SK-N-SH treated with all-trans-retinoic acid at 6 μM for 48 hours (cell line): ENCODE data around the gene IMMP2L.

Source experiments
- ESRRG ChIP-seq: fragments of 250-450 bp; sonication (Bioruptor Pico); IDR thresholded peaks from 2 replicates; pipeline ENCODE4 v1.6.1; 2021; ENCODE audit warnings: mild to moderate bottlenecking
- OSR1 ChIP-seq: fragments of 250-450 bp; sonication (Bioruptor Pico); IDR thresholded peaks from 2 replicates; pipeline ENCODE4 v1.8.0; 2022; ENCODE audit warnings: moderate library complexity, mild to moderate bottlenecking, inconsistent platforms
- PPARA ChIP-seq: fragments of 250-450 bp; sonication (Bioruptor Pico); IDR thresholded peaks from 2 replicates; pipeline ENCODE4 v1.5.0; 2020; ENCODE audit warnings: mild to moderate bottlenecking, borderline replicate concordance
- RARB ChIP-seq: fragments of 250-450 bp; sonication (Bioruptor Pico); IDR thresholded peaks from 2 replicates; pipeline ENCODE4 v1.8.0; 2021; ENCODE audit warnings: mild to moderate bottlenecking, moderate library complexity
- ZC3H10 ChIP-seq: fragments of 250-450 bp; sonication (Bioruptor Pico); IDR thresholded peaks from 2 replicates; pipeline ENCODE4 v1.5.1; 2021; ENCODE audit warnings: mild to moderate bottlenecking, moderate library complexity
- TF ChIP-seq, protein P1 (sequence below): fragments of 250-450 bp; sonication (Bioruptor Pico); IDR thresholded peaks from 2 replicates; pipeline ENCODE4 v1.8.0; 2020; ENCODE audit warnings: mild to moderate bottlenecking, moderate library complexity, borderline replicate concordance
- TF ChIP-seq, protein P2 (sequence below): fragments of 250-450 bp; sonication (Bioruptor Pico); IDR thresholded peaks from 2 replicates; pipeline ENCODE4 v1.5.0; 2020; ENCODE audit warnings: mild to moderate bottlenecking, moderate library complexity
- TF ChIP-seq, protein P3 (sequence below): fragments of 250-450 bp; sonication (Bioruptor Pico); IDR thresholded peaks from 2 replicates; pipeline ENCODE4 v1.5.1; 2020; ENCODE audit warnings: low read depth, mild to moderate bottlenecking, moderate library complexity

DNA sequence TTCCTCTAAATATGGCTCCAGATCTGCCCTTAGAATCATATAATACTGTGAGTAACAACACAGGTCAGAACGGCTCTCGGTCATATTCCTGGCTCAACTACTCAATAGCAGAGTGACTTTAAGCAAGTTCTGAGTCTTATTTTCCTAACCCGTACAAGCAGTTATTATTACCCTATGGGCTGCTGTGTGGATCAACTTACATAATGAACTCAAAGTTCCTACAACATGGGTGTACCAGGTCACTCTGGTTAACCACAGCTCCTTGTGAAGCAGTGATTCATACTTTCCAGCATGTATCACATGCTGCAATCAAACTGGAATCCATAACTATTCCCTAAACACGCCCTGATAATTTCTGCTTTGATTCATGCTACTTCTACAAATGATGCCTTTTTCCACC is 364.0 kb downstream of the IMMP2L start:
- TF ChIP-seq PPARA (CRISPR knock-in tag), result no peak
- no peak for TF ChIP-seq ZC3H10
- no peak for TF ChIP-seq ESRRG (CRISPR knock-in tag)
- TF ChIP-seq RARB (CRISPR knock-in tag), result 0 out of 2 replicates have a peak, but pooled peaks have one; percentile 76
- TF ChIP-seq, protein P1, sequence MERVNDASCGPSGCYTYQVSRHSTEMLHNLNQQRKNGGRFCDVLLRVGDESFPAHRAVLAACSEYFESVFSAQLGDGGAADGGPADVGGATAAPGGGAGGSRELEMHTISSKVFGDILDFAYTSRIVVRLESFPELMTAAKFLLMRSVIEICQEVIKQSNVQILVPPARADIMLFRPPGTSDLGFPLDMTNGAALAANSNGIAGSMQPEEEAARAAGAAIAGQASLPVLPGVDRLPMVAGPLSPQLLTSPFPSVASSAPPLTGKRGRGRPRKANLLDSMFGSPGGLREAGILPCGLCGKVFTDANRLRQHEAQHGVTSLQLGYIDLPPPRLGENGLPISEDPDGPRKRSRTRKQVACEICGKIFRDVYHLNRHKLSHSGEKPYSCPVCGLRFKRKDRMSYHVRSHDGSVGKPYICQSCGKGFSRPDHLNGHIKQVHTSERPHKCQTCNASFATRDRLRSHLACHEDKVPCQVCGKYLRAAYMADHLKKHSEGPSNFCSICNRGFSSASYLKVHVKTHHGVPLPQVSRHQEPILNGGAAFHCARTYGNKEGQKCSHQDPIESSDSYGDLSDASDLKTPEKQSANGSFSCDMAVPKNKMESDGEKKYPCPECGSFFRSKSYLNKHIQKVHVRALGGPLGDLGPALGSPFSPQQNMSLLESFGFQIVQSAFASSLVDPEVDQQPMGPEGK (CRISPR knock-in tag), result no peak
- no peak for TF ChIP-seq OSR1 (CRISPR knock-in tag)
- TF ChIP-seq, protein P2, sequence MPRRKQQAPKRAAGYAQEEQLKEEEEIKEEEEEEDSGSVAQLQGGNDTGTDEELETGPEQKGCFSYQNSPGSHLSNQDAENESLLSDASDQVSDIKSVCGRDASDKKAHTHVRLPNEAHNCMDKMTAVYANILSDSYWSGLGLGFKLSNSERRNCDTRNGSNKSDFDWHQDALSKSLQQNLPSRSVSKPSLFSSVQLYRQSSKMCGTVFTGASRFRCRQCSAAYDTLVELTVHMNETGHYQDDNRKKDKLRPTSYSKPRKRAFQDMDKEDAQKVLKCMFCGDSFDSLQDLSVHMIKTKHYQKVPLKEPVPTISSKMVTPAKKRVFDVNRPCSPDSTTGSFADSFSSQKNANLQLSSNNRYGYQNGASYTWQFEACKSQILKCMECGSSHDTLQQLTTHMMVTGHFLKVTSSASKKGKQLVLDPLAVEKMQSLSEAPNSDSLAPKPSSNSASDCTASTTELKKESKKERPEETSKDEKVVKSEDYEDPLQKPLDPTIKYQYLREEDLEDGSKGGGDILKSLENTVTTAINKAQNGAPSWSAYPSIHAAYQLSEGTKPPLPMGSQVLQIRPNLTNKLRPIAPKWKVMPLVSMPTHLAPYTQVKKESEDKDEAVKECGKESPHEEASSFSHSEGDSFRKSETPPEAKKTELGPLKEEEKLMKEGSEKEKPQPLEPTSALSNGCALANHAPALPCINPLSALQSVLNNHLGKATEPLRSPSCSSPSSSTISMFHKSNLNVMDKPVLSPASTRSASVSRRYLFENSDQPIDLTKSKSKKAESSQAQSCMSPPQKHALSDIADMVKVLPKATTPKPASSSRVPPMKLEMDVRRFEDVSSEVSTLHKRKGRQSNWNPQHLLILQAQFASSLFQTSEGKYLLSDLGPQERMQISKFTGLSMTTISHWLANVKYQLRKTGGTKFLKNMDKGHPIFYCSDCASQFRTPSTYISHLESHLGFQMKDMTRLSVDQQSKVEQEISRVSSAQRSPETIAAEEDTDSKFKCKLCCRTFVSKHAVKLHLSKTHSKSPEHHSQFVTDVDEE (CRISPR knock-in tag), result no peak
- TF ChIP-seq, protein P3, sequence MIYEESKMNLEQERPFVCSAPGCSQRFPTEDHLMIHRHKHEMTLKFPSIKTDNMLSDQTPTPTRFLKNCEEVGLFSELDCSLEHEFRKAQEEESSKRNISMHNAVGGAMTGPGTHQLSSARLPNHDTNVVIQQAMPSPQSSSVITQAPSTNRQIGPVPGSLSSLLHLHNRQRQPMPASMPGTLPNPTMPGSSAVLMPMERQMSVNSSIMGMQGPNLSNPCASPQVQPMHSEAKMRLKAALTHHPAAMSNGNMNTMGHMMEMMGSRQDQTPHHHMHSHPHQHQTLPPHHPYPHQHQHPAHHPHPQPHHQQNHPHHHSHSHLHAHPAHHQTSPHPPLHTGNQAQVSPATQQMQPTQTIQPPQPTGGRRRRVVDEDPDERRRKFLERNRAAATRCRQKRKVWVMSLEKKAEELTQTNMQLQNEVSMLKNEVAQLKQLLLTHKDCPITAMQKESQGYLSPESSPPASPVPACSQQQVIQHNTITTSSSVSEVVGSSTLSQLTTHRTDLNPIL (CRISPR knock-in tag), result no peak
